ENCODE results near the gene IL34. TPM values are rescaled to one million over a fixed set of nuclear protein-coding genes. Genes with fewer than 3 reads are reported as not detected.

IL34 gene
- polyA plus RNA-seq, 1 donor: 16.9 TPM

GRCh38 chr16:70685061-70685937, 38.9 kb downstream of the IL34 start:
- WGBS (ENCODE audit: insufficient coverage, low lambda C conversion rate): no CpG with 5 or more reads among the region's 90 CpGs
- DNase-seq: peak in 1 of 2 donors; percentile 43
- H3K27ac ChIP-seq (ENCODE audit: low read length): no peak overlapping the region
- no peaks in the 10 kb centered on the region for H3K27me3 ChIP-seq (ENCODE audit: control insufficient read depth, insufficient read depth, low read length)
- H3K36me3 ChIP-seq (ENCODE audit: control insufficient read depth, insufficient read depth, low read length): peaks cover 6% of the 10 kb centered on the region
- peak overlapping the region; percentile 67 for H3K4me3 ChIP-seq (ENCODE audit: low read length)
- peaks cover 43% of the 10 kb centered on the region for H3K4me1 ChIP-seq (ENCODE audit: control insufficient read depth, insufficient read depth, low read length)
- peaks cover under 1% of the 10 kb centered on the region for H3K9me3 ChIP-seq (ENCODE audit: control insufficient read depth, low read depth, low read length)

- Histone ChIP-seq H3K4me3 (ENCODE audit: low read length) (peak within 1 kb of the TSS; percentile 67), H3K36me3 (ENCODE audit: control insufficient read depth, insufficient read depth, low read length) (peaks cover 6% of the 10 kb centered on the region), H3K4me1 (ENCODE audit: control insufficient read depth, insufficient read depth, low read length) (peaks cover 46% of the 10 kb centered on the region), H3K27me3 (ENCODE audit: control insufficient read depth, insufficient read depth, low read length) (no peaks in the 10 kb centered on the region), H3K27ac (ENCODE audit: low read length) (peak within 1 kb of the TSS; percentile 66), H3K9me3 (ENCODE audit: control insufficient read depth, low read depth, low read length) (no peaks in the 10 kb centered on the region)
- WGBS (ENCODE audit: insufficient coverage, low lambda C conversion rate): no CpG with 5 or more reads among the region's 72 CpGs
- DNase-seq: peak; percentile 67 to 81
Measured at GRCh38 chr16:70685938-70686375, 39.6 kb downstream of the IL34 start, which contains the start of gene MTSS2. Gene MTSS2, minus strand, starts transcription at chr16:70686053. Its CDS starts 262 bp downstream, at chr16:70685791.

GRCh38 chr16:70686376-70687101, 40.2 kb downstream of the IL34 start:
- WGBS (ENCODE audit: insufficient coverage, low lambda C conversion rate): no CpG with 5 or more reads among the region's 29 CpGs
- peak overlapping the region; percentile 33 for H3K4me3 ChIP-seq (ENCODE audit: low read length)
- H3K27me3 ChIP-seq (ENCODE audit: control insufficient read depth, insufficient read depth, low read length): no peaks in the 10 kb centered on the region
- peaks cover 52% of the 10 kb centered on the region for H3K4me1 ChIP-seq (ENCODE audit: control insufficient read depth, insufficient read depth, low read length)
- no peaks in the 10 kb centered on the region for H3K9me3 ChIP-seq (ENCODE audit: control insufficient read depth, low read depth, low read length)
- H3K27ac ChIP-seq (ENCODE audit: low read length): peak overlapping the region; percentile 66
- no peak for DNase-seq
- H3K36me3 ChIP-seq (ENCODE audit: control insufficient read depth, insufficient read depth, low read length): peaks cover 6% of the 10 kb centered on the region

GRCh38 chr16:70687102-70687511, 40.7 kb downstream of the IL34 start:
- WGBS (ENCODE audit: insufficient coverage, low lambda C conversion rate): no CpG with 5 or more reads among the region's 5 CpGs
- Histone ChIP-seq H3K27ac (ENCODE audit: low read length) (peak overlapping the region; percentile 66), H3K4me3 (ENCODE audit: low read length) (no peak overlapping the region), H3K9me3 (ENCODE audit: control insufficient read depth, low read depth, low read length) (no peaks in the 10 kb centered on the region), H3K4me1 (ENCODE audit: control insufficient read depth, insufficient read depth, low read length) (peaks cover 54% of the 10 kb centered on the region), H3K36me3 (ENCODE audit: control insufficient read depth, insufficient read depth, low read length) (peaks cover 9% of the 10 kb centered on the region), H3K27me3 (ENCODE audit: control insufficient read depth, insufficient read depth, low read length) (no peaks in the 10 kb centered on the region)
- DNase-seq: peak in 1 of 2 donors; percentile 50

GRCh38 chr16:70687671-70688245, 41.4 kb downstream of the IL34 start:
- Histone ChIP-seq H3K4me3 (ENCODE audit: low read length) (no peak overlapping the region), H3K9me3 (ENCODE audit: control insufficient read depth, low read depth, low read length) (no peaks in the 10 kb centered on the region), H3K4me1 (ENCODE audit: control insufficient read depth, insufficient read depth, low read length) (peaks cover 59% of the 10 kb centered on the region), H3K27ac (ENCODE audit: low read length) (peak overlapping the region; percentile 65), H3K27me3 (ENCODE audit: control insufficient read depth, insufficient read depth, low read length) (no peaks in the 10 kb centered on the region), H3K36me3 (ENCODE audit: control insufficient read depth, insufficient read depth, low read length) (peaks cover 9% of the 10 kb centered on the region)
- DNase-seq: no peak
- no CpG with 5 or more reads among the region's 18 CpGs for WGBS (ENCODE audit: insufficient coverage, low lambda C conversion rate)

GRCh38 chr16:70688246-70688742, 41.9 kb downstream of the IL34 start:
- peak in 1 of 2 donors; percentile 41 for DNase-seq
- peaks cover 62% of the 10 kb centered on the region for H3K4me1 ChIP-seq (ENCODE audit: control insufficient read depth, insufficient read depth, low read length)
- no CpG with 5 or more reads among the region's 8 CpGs for WGBS (ENCODE audit: insufficient coverage, low lambda C conversion rate)

GRCh38 chr16:70689035-70689969, 42.9 kb downstream of the IL34 start:
- no peak overlapping the region for H3K4me3 ChIP-seq (ENCODE audit: low read length)
- DNase-seq: no peak
- H3K27me3 ChIP-seq (ENCODE audit: control insufficient read depth, insufficient read depth, low read length): no peaks in the 10 kb centered on the region
- peak overlapping the region; percentile 65 for H3K27ac ChIP-seq (ENCODE audit: low read length)
- peaks cover 70% of the 10 kb centered on the region for H3K4me1 ChIP-seq (ENCODE audit: control insufficient read depth, insufficient read depth, low read length)
- H3K9me3 ChIP-seq (ENCODE audit: control insufficient read depth, low read depth, low read length): no peaks in the 10 kb centered on the region
- WGBS (ENCODE audit: insufficient coverage, low lambda C conversion rate): no CpG with 5 or more reads among the region's 22 CpGs
- peaks cover 16% of the 10 kb centered on the region for H3K36me3 ChIP-seq (ENCODE audit: control insufficient read depth, insufficient read depth, low read length)

More at GRCh38 chr16:70688246-70688742, 41.9 kb downstream of the IL34 start:
- H3K27me3 ChIP-seq (ENCODE audit: control insufficient read depth, insufficient read depth, low read length): no peaks in the 10 kb centered on the region
- H3K9me3 ChIP-seq (ENCODE audit: control insufficient read depth, low read depth, low read length): no peaks in the 10 kb centered on the region
- H3K27ac ChIP-seq (ENCODE audit: low read length): peak overlapping the region; percentile 65
- no peak overlapping the region for H3K4me3 ChIP-seq (ENCODE audit: low read length)
- peaks cover 7% of the 10 kb centered on the region for H3K36me3 ChIP-seq (ENCODE audit: control insufficient read depth, insufficient read depth, low read length)

- H3K9me3 ChIP-seq (ENCODE audit: control insufficient read depth, low read depth, low read length): no peaks in the 10 kb centered on the region
- H3K36me3 ChIP-seq (ENCODE audit: control insufficient read depth, insufficient read depth, low read length): peaks cover 21% of the 10 kb centered on the region
- DNase-seq: peak in 1 of 2 donors; percentile 49
- H3K27ac ChIP-seq (ENCODE audit: low read length): peak overlapping the region; percentile 83
- no peaks in the 10 kb centered on the region for H3K27me3 ChIP-seq (ENCODE audit: control insufficient read depth, insufficient read depth, low read length)
- H3K4me1 ChIP-seq (ENCODE audit: control insufficient read depth, insufficient read depth, low read length): peaks cover 66% of the 10 kb centered on the region
- H3K4me3 ChIP-seq (ENCODE audit: low read length): no peak overlapping the region
- WGBS (ENCODE audit: insufficient coverage, low lambda C conversion rate): no CpG with 5 or more reads among the region's 16 CpGs
Measured at GRCh38 chr16:70689970-70690891, 43.9 kb downstream of the IL34 start.
